Putamen (tissue), 1 donor: ENCODE results near the gene PGLYRP4.

Experiments
- DNase-seq: peaks from one replicate; pipeline ENCODE4 v3.0.0-alpha.2; 2016; ENCODE audit warnings: low spot score

Gene PGLYRP4

GRCh38 chr1:153288634-153289275 lies 59.9 kb downstream of the PGLYRP4 start:
- DNase-seq, result no peak
